Measurements from ENCODE around the gene GRAPL.
"Not testable (repeated sequence)": the region's sequence is repeated elsewhere in the genome, so short reads cannot be mapped to it uniquely, and the experiment has no call there.

The GRAPL gene

GRCh38 chr17:19136138-19136537 lies 8.7 kb downstream of the GRAPL start:
- DNase-seq (ENCODE audit: low read depth in 2 of 3, low spot score in 1 of 3) = not testable (repeated sequence)

- DNase-seq (ENCODE audit: low read depth in 2 of 3, low spot score in 1 of 3) = not testable (repeated sequence)
These were observed 9.2 kb downstream of the GRAPL start for GRCh38 chr17:19136605-19137004.

- DNase-seq (ENCODE audit: low read depth in 2 of 3, low spot score in 1 of 3) = not testable (repeated sequence)
These were observed 10.6 kb downstream of the GRAPL start for GRCh38 chr17:19137959-19138358.

- DNase-seq (ENCODE audit: low read depth in 2 of 3, low spot score in 1 of 3) = not testable (repeated sequence)
These were observed 14.2 kb downstream of the GRAPL start for GRCh38 chr17:19141366-19142155.

- peak in 1 of 3 donors; percentile 22 for DNase-seq (ENCODE audit: low read depth in 2 of 3, low spot score in 1 of 3)
These were observed 15.0 kb downstream of the GRAPL start for GRCh38 chr17:19142419-19142818.

- not testable (repeated sequence) for DNase-seq (ENCODE audit: low read depth in 2 of 3, low spot score in 1 of 3)
These were observed 15.8 kb downstream of the GRAPL start for GRCh38 chr17:19143097-19143777.

- not testable (repeated sequence) for DNase-seq (ENCODE audit: low read depth in 2 of 3, low spot score in 1 of 3)
These were observed 17.0 kb downstream of the GRAPL start for GRCh38 chr17:19144373-19144772.

- DNase-seq (ENCODE audit: low read depth in 2 of 3, low spot score in 1 of 3) = not testable (repeated sequence)
These were observed 18.1 kb downstream of the GRAPL start for GRCh38 chr17:19145471-19145870.

- DNase-seq (ENCODE audit: low read depth in 2 of 3, low spot score in 1 of 3) = not testable (repeated sequence)
These were observed 23.6 kb downstream of the GRAPL start for GRCh38 chr17:19150678-19151615.

GRCh38 chr17:19157628-19158027 lies 30.2 kb downstream of the GRAPL start:
- not testable (repeated sequence) for DNase-seq (ENCODE audit: low read depth in 2 of 3, low spot score in 1 of 3)

GRCh38 chr17:19158478-19158877 lies 31.1 kb downstream of the GRAPL start:
- not testable (repeated sequence) for DNase-seq (ENCODE audit: low read depth in 2 of 3, low spot score in 1 of 3)

GRCh38 chr17:19158938-19159337 lies 31.5 kb downstream of the GRAPL start:
- not testable (repeated sequence) for DNase-seq (ENCODE audit: low read depth in 2 of 3, low spot score in 1 of 3)

GRCh38 chr17:19161308-19162107 lies 34.1 kb downstream of the GRAPL start:
- DNase-seq (ENCODE audit: low read depth in 2 of 3, low spot score in 1 of 3) = not testable (repeated sequence)

- DNase-seq (ENCODE audit: low read depth in 2 of 3, low spot score in 1 of 3) = not testable (repeated sequence)
These were observed 35.2 kb downstream of the GRAPL start for GRCh38 chr17:19162384-19163216.

GRCh38 chr17:19174422-19174821 lies 47.0 kb downstream of the GRAPL start:
- not testable (repeated sequence) for DNase-seq (ENCODE audit: low read depth in 2 of 3, low spot score in 1 of 3)

GRCh38 chr17:19175410-19175809 lies 48.0 kb downstream of the GRAPL start:
- DNase-seq (ENCODE audit: low read depth in 2 of 3, low spot score in 1 of 3) = not testable (repeated sequence)

- DNase-seq (ENCODE audit: low read depth in 2 of 3, low spot score in 1 of 3) = not testable (repeated sequence)
These were observed 53.9 kb downstream of the GRAPL start for GRCh38 chr17:19181040-19181875.

Measured in stimulated activated CD4-positive, alpha-beta T cell treated with anti-CD3 and anti-CD28 coated beads, Interleukin-12 subunit alpha, Interleukin-12 subunit beta, amount 100 ng/mL, for 48 hours (primary cell).